ENCODE data around the gene ORC2.
A peak's percentile ranks its signal among the peaks of the same experiment; 100 is the strongest.
"Not testable (repeated sequence)": the region's sequence is repeated elsewhere in the genome, so short reads cannot be mapped to it uniquely, and the experiment has no call there.

ORC2 gene

DNA sequence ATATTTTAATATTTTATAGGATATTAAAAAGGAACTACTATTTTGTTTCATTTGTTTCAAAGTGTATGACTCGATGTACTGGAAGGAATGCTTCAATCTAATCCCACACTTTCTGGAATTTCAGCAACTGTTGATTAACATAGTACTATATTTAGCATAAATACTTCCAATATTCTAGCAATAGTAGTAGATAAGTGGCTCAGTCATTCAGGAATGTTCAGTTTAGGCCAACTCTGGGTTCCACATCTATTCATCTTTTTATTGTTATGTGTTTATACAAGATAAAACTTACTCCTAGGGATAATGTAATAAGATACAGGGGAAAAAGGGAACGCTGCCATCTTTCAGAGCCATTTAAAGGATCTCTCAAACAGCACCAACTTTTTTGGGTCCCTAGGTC is 22.3 kb upstream of the ORC2 start:
- POLR2A ChIA-PET, result no interaction called here
- CTCF ChIA-PET, result no interaction called here
- no peaks in the 10 kb centered on the region for H3K9me3 ChIP-seq (ENCODE audit: control extremely low read depth in 1 of 5, control insufficient read depth in 4 of 5, insufficient read depth in 2 of 5, low read depth in 1 of 5, low read length in 4 of 5)
- no peak for DNase-seq
- H3K27me3 ChIP-seq (replicated peaks in 2 of 5; ENCODE audit: control insufficient read depth in 4 of 5, insufficient read depth in 5 of 5, low read length in 4 of 5), result no peaks in the 10 kb centered on the region
- H3K36me3 ChIP-seq (ENCODE audit: control insufficient read depth in 4 of 4, insufficient read depth in 4 of 4, low read length in 3 of 4), result peaks cover 26 to 50% (median 36%) of the 10 kb centered on the region in 4 experiments
- no peak overlapping the region for H3K4me3 ChIP-seq (ENCODE audit: control insufficient read depth in 1 of 7, extremely low read depth in 1 of 7, insufficient read depth in 4 of 7, low read depth in 2 of 7, low read length in 6 of 7)
- H3K27ac ChIP-seq (ENCODE audit: insufficient read depth in 1 of 2, low read depth in 1 of 2, low read length in 2 of 2, poor library complexity in 1 of 2, severe bottlenecking in 2 of 2), result no peak overlapping the region
- no CpG with 5 or more reads among the region's 2 CpGs for WGBS (ENCODE audit: insufficient coverage)
- H3K4me1 ChIP-seq (ENCODE audit: control extremely low read depth in 1 of 4, control insufficient read depth in 4 of 4, insufficient read depth in 4 of 4, low read length in 3 of 4), result no peaks in the 10 kb centered on the region

DNA sequence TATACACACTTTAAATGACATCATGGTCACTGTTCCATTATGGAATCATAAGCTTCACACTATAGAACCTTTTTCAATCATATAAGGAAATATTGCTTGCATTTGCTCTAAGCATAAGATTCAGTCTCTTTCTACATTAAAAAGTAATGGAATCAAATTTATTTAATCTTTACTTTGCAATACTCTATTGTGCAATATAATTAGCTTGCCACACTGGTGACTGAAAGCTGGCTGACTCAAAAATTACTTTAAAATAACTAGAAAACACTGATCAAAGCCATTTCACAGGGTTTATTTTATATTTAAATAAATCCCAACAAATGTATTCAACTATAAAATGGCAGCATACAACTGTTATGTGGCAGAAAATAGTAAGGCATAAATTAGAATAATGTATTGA is 13.2 kb upstream of the ORC2 start:
- POLR2A ChIA-PET, result interaction anchor here (0.8 kb wide), 1 partner anchor 10 kb away, joined by 3 read pairs; no protein-coding TSS in a partner anchor
- Histone ChIP-seq H3K27ac (ENCODE audit: insufficient read depth in 1 of 2, low read depth in 1 of 2, low read length in 2 of 2, poor library complexity in 1 of 2, severe bottlenecking in 2 of 2) (no peak overlapping the region), H3K4me1 (ENCODE audit: control extremely low read depth in 1 of 4, control insufficient read depth in 4 of 4, insufficient read depth in 4 of 4, low read length in 3 of 4) (no peaks in the 10 kb centered on the region), H3K27me3 (replicated peaks in 2 of 5; ENCODE audit: control insufficient read depth in 4 of 5, insufficient read depth in 5 of 5, low read length in 4 of 5) (no peaks in the 10 kb centered on the region), H3K4me3 (ENCODE audit: control insufficient read depth in 1 of 7, extremely low read depth in 1 of 7, insufficient read depth in 4 of 7, low read depth in 2 of 7, low read length in 6 of 7) (no peak overlapping the region), H3K9me3 (ENCODE audit: control extremely low read depth in 1 of 5, control insufficient read depth in 4 of 5, insufficient read depth in 2 of 5, low read depth in 1 of 5, low read length in 4 of 5) (no peaks in the 10 kb centered on the region), H3K36me3 (ENCODE audit: control insufficient read depth in 4 of 4, insufficient read depth in 4 of 4, low read length in 3 of 4) (peaks cover 10 to 32% (median 15%) of the 10 kb centered on the region in 4 experiments)
- DNase-seq, result no peak
- CTCF ChIA-PET, result interaction anchor here (0.9 to 5.4 kb wide), 5 partner anchors 10 to 92 kb away, joined by 3 to 50 read pairs (median 3); partner anchors contain the start of gene ORC2

DNA sequence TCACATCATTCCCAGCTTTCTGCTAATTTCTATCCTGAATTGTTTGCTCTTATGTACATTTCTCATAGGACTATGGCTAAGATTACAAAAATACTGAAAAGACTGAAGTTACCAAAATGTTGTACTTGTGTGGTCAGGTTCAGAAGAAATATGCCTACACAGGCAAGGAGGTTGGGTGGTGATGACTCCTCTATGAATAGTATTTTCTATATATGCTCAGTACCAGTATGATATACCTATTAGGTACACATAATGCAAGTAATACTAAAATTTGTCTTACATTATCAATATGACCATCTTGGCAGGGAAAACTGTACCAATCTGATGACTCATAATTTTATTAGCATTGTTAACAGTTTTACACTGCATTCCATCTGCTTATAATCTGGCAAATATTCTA is 12.2 kb upstream of the ORC2 start:
- Histone ChIP-seq H3K9me3 (ENCODE audit: control extremely low read depth in 1 of 5, control insufficient read depth in 4 of 5, insufficient read depth in 2 of 5, low read depth in 1 of 5, low read length in 4 of 5) (no peaks in the 10 kb centered on the region), H3K4me1 (ENCODE audit: control extremely low read depth in 1 of 4, control insufficient read depth in 4 of 4, insufficient read depth in 4 of 4, low read length in 3 of 4) (no peaks in the 10 kb centered on the region), H3K4me3 (ENCODE audit: control insufficient read depth in 1 of 7, extremely low read depth in 1 of 7, insufficient read depth in 4 of 7, low read depth in 2 of 7, low read length in 6 of 7) (no peak overlapping the region), H3K36me3 (ENCODE audit: control insufficient read depth in 4 of 4, insufficient read depth in 4 of 4, low read length in 3 of 4) (peaks cover 1 to 26% (median 8%) of the 10 kb centered on the region in 4 experiments), H3K27me3 (replicated peaks in 2 of 5; ENCODE audit: control insufficient read depth in 4 of 5, insufficient read depth in 5 of 5, low read length in 4 of 5) (no peaks in the 10 kb centered on the region), H3K27ac (ENCODE audit: insufficient read depth in 1 of 2, low read depth in 1 of 2, low read length in 2 of 2, poor library complexity in 1 of 2, severe bottlenecking in 2 of 2) (no peak overlapping the region)
- ChIA-PET CTCF (interaction anchor here (1.3 to 5.4 kb wide), 2 partner anchors 10 to 93 kb away, joined by 3 to 50 read pairs; partner anchors contain the start of gene ORC2), POLR2A (no interaction called here)
- DNase-seq, result no peak

DNA sequence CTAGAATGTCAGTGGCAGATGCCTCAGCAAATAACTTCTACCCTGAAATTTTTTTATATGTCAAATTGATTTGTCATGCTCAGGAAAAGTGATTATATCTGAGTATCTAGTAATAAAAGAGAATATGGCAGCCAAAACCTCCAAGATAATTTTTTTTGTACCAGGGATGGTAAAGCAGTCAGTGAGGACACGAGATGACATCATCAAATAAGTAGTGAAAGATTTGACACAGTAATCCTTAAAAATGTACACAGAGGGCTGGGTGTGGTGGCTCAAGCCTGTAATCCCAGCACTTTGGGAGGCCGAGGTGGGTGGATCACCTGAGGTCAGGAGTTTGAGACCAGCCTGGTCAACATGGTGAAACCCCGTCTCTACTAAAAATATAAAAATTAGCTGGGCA is 6.6 kb upstream of the ORC2 start:
- H3K27me3 ChIP-seq (replicated peaks in 2 of 5; ENCODE audit: control insufficient read depth in 4 of 5, insufficient read depth in 5 of 5, low read length in 4 of 5); H3K4me3 ChIP-seq (ENCODE audit: control insufficient read depth in 1 of 7, extremely low read depth in 1 of 7, insufficient read depth in 4 of 7, low read depth in 2 of 7, low read length in 6 of 7); H3K27ac ChIP-seq (ENCODE audit: insufficient read depth in 1 of 2, low read depth in 1 of 2, low read length in 2 of 2, poor library complexity in 1 of 2, severe bottlenecking in 2 of 2); H3K36me3 ChIP-seq (ENCODE audit: control insufficient read depth in 4 of 4, insufficient read depth in 4 of 4, low read length in 3 of 4); DNase-seq; H3K9me3 ChIP-seq (ENCODE audit: control extremely low read depth in 1 of 5, control insufficient read depth in 4 of 5, insufficient read depth in 2 of 5, low read depth in 1 of 5, low read length in 4 of 5); POLR2A ChIA-PET; H3K4me1 ChIP-seq (ENCODE audit: control extremely low read depth in 1 of 4, control insufficient read depth in 4 of 4, insufficient read depth in 4 of 4, low read length in 3 of 4): not testable (repeated sequence)
- 80% methylated on average over 2 of the region's 3 CpGs for WGBS (ENCODE audit: insufficient coverage)
- CTCF ChIA-PET, result interaction anchor here (1.0 to 1.6 kb wide), 2 partner anchors 18 to 100 kb away, joined by 4 to 10 read pairs; no protein-coding TSS in a partner anchor

DNA sequence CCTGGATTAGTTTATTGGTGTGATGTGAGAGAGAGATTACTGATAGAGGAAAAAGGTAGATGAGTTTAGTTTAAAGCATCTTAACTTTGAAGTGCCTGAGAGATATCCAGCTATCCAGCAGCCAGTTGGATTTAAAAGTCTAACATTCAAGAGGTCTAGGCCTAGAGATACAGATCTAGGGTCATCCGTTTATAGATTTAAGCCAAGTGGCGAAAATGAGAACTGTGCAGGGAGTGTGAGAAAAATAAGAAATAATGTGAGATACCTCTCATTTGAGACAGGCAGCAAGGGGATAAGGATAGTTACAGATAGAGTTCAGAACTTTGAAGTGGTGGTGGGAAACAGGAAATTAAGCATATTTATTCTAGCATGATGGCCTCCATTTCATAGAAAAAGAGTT is 5.3 kb upstream of the ORC2 start:
- Histone ChIP-seq H3K27me3 (replicated peaks in 2 of 5; ENCODE audit: control insufficient read depth in 4 of 5, insufficient read depth in 5 of 5, low read length in 4 of 5) (no peaks in the 10 kb centered on the region), H3K27ac (ENCODE audit: insufficient read depth in 1 of 2, low read depth in 1 of 2, low read length in 2 of 2, poor library complexity in 1 of 2, severe bottlenecking in 2 of 2) (no peak overlapping the region), H3K9me3 (ENCODE audit: control extremely low read depth in 1 of 5, control insufficient read depth in 4 of 5, insufficient read depth in 2 of 5, low read depth in 1 of 5, low read length in 4 of 5) (no peaks in the 10 kb centered on the region), H3K4me1 (ENCODE audit: control extremely low read depth in 1 of 4, control insufficient read depth in 4 of 4, insufficient read depth in 4 of 4, low read length in 3 of 4) (peaks cover 3 to 9% (median 6%) of the 10 kb centered on the region in 4 experiments), H3K4me3 (ENCODE audit: control insufficient read depth in 1 of 7, extremely low read depth in 1 of 7, insufficient read depth in 4 of 7, low read depth in 2 of 7, low read length in 6 of 7) (no peak overlapping the region), H3K36me3 (ENCODE audit: control insufficient read depth in 4 of 4, insufficient read depth in 4 of 4, low read length in 3 of 4) (peaks cover 0 to 10% (median 3%) of the 10 kb centered on the region in 4 experiments)
- peak in 2 of 3 donors; percentile 26 to 50 for DNase-seq
- 90% methylated on average over 2 of the region's 2 CpGs for WGBS (ENCODE audit: insufficient coverage)
- CTCF ChIA-PET, result interaction anchor here (0.6 to 6.8 kb wide), 7 partner anchors 7 to 191 kb away, joined by 3 to 50 read pairs (median 4); no protein-coding TSS in a partner anchor
- POLR2A ChIA-PET, result no interaction called here

DNA sequence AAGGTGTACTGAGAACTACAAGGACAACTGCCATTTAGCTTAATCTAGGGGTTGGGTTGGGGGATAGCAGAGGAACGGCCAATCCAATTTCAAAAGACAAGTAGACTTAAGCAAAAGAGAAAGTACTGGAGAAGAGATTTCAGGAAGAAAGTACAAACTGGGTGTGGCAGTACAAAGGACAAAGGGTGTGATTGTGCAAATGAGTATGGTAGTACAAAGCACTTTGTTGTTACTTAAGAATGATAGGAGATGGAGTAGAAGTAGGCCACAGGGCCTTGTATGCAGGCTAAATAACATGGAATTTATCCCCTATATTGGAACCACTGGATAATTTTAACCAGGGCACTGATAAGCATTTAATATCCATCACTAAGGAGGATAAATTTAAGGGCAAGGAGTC is 4.7 kb upstream of the ORC2 start:
- Histone ChIP-seq H3K27me3 (replicated peaks in 2 of 5; ENCODE audit: control insufficient read depth in 4 of 5, insufficient read depth in 5 of 5, low read length in 4 of 5) (no peaks in the 10 kb centered on the region), H3K36me3 (ENCODE audit: control insufficient read depth in 4 of 4, insufficient read depth in 4 of 4, low read length in 3 of 4) (peaks cover 0 to 10% (median 3%) of the 10 kb centered on the region in 4 experiments), H3K9me3 (ENCODE audit: control extremely low read depth in 1 of 5, control insufficient read depth in 4 of 5, insufficient read depth in 2 of 5, low read depth in 1 of 5, low read length in 4 of 5) (no peaks in the 10 kb centered on the region), H3K4me1 (ENCODE audit: control extremely low read depth in 1 of 4, control insufficient read depth in 4 of 4, insufficient read depth in 4 of 4, low read length in 3 of 4) (peaks cover 3 to 9% (median 6%) of the 10 kb centered on the region in 4 experiments), H3K27ac (ENCODE audit: insufficient read depth in 1 of 2, low read depth in 1 of 2, low read length in 2 of 2, poor library complexity in 1 of 2, severe bottlenecking in 2 of 2) (no peak overlapping the region), H3K4me3 (ENCODE audit: control insufficient read depth in 1 of 7, extremely low read depth in 1 of 7, insufficient read depth in 4 of 7, low read depth in 2 of 7, low read length in 6 of 7) (no peak overlapping the region)
- WGBS (ENCODE audit: insufficient coverage), result 83% methylated on average over 1 of the region's 1 CpG
- no peak for DNase-seq
- ChIA-PET CTCF (interaction anchor here (1.2 to 6.8 kb wide), 4 partner anchors 8 to 101 kb away, joined by 3 to 50 read pairs (median 6); no protein-coding TSS in a partner anchor), POLR2A (no interaction called here)

DNA sequence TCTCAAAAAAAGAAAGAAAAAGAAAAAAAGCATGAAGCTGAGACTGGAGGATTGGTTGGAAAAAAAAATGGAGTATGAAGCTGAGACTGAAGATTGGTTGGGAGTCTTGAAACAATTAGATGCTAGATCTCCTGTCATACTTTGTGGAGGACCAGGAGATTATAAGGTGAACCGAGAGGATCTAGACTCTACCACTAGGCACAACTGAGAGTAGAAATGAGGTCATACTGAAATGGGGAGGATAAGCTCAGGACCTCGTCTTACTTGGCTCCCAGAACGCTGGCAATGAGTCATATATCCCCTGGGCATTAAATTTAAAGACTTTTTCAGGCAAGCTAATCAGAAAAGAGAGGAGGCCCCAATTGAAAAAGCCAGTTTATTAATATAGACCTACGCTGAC is 3.3 kb upstream of the ORC2 start:
- DNase-seq, result no peak
- Histone ChIP-seq H3K27ac (ENCODE audit: insufficient read depth in 1 of 2, low read depth in 1 of 2, low read length in 2 of 2, poor library complexity in 1 of 2, severe bottlenecking in 2 of 2) (no peak overlapping the region), H3K36me3 (ENCODE audit: control insufficient read depth in 4 of 4, insufficient read depth in 4 of 4, low read length in 3 of 4) (peaks cover 0 to 8% (median 2%) of the 10 kb centered on the region in 4 experiments), H3K4me1 (ENCODE audit: control extremely low read depth in 1 of 4, control insufficient read depth in 4 of 4, insufficient read depth in 4 of 4, low read length in 3 of 4) (peaks cover 9 to 22% (median 16%) of the 10 kb centered on the region in 4 experiments), H3K9me3 (ENCODE audit: control extremely low read depth in 1 of 5, control insufficient read depth in 4 of 5, insufficient read depth in 2 of 5, low read depth in 1 of 5, low read length in 4 of 5) (no peaks in the 10 kb centered on the region), H3K4me3 (ENCODE audit: control insufficient read depth in 1 of 7, extremely low read depth in 1 of 7, insufficient read depth in 4 of 7, low read depth in 2 of 7, low read length in 6 of 7) (no peak overlapping the region), H3K27me3 (replicated peaks in 2 of 5; ENCODE audit: control insufficient read depth in 4 of 5, insufficient read depth in 5 of 5, low read length in 4 of 5) (no peaks in the 10 kb centered on the region)
- POLR2A ChIA-PET, result interaction anchor here (0.6 to 1.2 kb wide), 2 partner anchors 10 to 84 kb away, joined by 3 read pairs; no protein-coding TSS in a partner anchor
- CTCF ChIA-PET, result interaction anchor here (0.9 to 6.8 kb wide), 9 partner anchors 9 to 216 kb away, joined by 3 to 50 read pairs (median 3); partner anchors contain the start of gene CASP10
- 100% methylated on average over 3 of the region's 4 CpGs for WGBS (ENCODE audit: insufficient coverage)
